Left lung (tissue), 10 donors: Measurements from ENCODE around the gene ABCC5. TPM values are rescaled to one million over a fixed set of nuclear protein-coding genes. Genes with fewer than 3 reads are reported as not detected.

ENCODE experiments used
- ATAC-seq: fragments of 200-7000 bp; cut with Tn5 transposase; one replicate; pipeline ENCODE4 v1.9.1; 2020; ENCODE audit warnings: moderate library complexity
- DNase-seq, 4 donors: peaks; one replicate each; pipeline ENCODE4 v3.0.0-alpha.2; 2013 to 2020
- H3K27ac ChIP-seq, 2 donors: fragments of 200-600 bp; sonication (generic) in 1 of 2; one replicate each; pipeline versions ENCODE4 v1.5.0 to v1.8.0; 2020 to 2021
- H3K27me3 ChIP-seq, 2 donors: fragments of 200-600 bp; sonication (generic) in 1 of 2; one replicate each; pipeline versions ENCODE4 v1.5.0 to v1.8.0; 2020 to 2021
- H3K36me3 ChIP-seq, 2 donors: fragments of 200-600 bp; sonication (generic) in 1 of 2; one replicate each; pipeline versions ENCODE4 v1.5.0 to v1.8.0; 2020 to 2021
- H3K4me1 ChIP-seq, 2 donors: fragments of 200-600 bp; one replicate each; pipeline ENCODE4 v1.8.0; 2021
- H3K4me3 ChIP-seq, 2 donors: fragments of 200-600 bp; sonication (generic) in 1 of 2; one replicate each; pipeline versions ENCODE4 v1.5.0 to v1.8.0; 2020 to 2021; ENCODE audit warnings: mild to moderate bottlenecking in 1 of 2
- H3K9me3 ChIP-seq, 2 donors: fragments of 200-600 bp; sonication (generic) in 1 of 2; one replicate each; pipeline versions ENCODE4 v1.5.0 to v1.8.0; 2020 to 2021
- intact Hi-C, 2 donors: fragments of 100-400 bp; cut with DNase I; formaldehyde crosslinking; loops; one replicate each; pipeline versions ENCODE4 v1.11.2 to v1.14.2; 2022
- polyA plus RNA-seq, 6 donors: library from polyadenylated mRNA; unstranded; fragments of 120-200 nt; gene quantifications; one replicate each; pipeline ENCODE4 v1.2.1, GENCODE V29; 2013; ENCODE audit not compliant: insufficient read length in 6 of 6
- total RNA-seq, 2 donors: library from RNA; stranded (reverse); fragmentation: NEBNext Ultra II Directional; extraction: Animal tissue kit (Norgen Biotek cat#: 25700); gene quantifications; one replicate each; pipeline ENCODE4 v1.2.1, GENCODE V29; 2021
- TF ChIP-seq, protein P1 (sequence below), 2 donors: fragments of 200-600 bp; sonication (generic) in 1 of 2; IDR thresholded peaks; one replicate each; pipeline versions ENCODE4 v1.5.0 to v1.8.0; 2021; ENCODE audit warnings: antibody characterized with exemption in 2 of 2
- donor health status: DM: no; HTN: yes; CAD: no.
- donor health status: DM: no; HTN: no; CAD: no.

ABCC5 gene
- total and polyA plus RNA-seq, 8 donors = 37.7 to 96.4 (median 78.1) TPM

- intact Hi-C loops = no loop called here
- H3K36me3 ChIP-seq = peaks cover 0 to 70% of the 10 kb centered on the region in 2 donors
- no peak overlapping the region for H3K27ac ChIP-seq
- DNase-seq (no peak), ATAC-seq (no peak)
- H3K4me3 ChIP-seq = no peak overlapping the region
- H3K9me3 ChIP-seq = no peaks in the 10 kb centered on the region
- no peaks in the 10 kb centered on the region for H3K27me3 ChIP-seq
- TF ChIP-seq, protein P1, sequence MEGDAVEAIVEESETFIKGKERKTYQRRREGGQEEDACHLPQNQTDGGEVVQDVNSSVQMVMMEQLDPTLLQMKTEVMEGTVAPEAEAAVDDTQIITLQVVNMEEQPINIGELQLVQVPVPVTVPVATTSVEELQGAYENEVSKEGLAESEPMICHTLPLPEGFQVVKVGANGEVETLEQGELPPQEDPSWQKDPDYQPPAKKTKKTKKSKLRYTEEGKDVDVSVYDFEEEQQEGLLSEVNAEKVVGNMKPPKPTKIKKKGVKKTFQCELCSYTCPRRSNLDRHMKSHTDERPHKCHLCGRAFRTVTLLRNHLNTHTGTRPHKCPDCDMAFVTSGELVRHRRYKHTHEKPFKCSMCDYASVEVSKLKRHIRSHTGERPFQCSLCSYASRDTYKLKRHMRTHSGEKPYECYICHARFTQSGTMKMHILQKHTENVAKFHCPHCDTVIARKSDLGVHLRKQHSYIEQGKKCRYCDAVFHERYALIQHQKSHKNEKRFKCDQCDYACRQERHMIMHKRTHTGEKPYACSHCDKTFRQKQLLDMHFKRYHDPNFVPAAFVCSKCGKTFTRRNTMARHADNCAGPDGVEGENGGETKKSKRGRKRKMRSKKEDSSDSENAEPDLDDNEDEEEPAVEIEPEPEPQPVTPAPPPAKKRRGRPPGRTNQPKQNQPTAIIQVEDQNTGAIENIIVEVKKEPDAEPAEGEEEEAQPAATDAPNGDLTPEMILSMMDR (IDR thresholded peaks at IDR 0.05) = no peak
- no peaks in the 10 kb centered on the region for H3K4me1 ChIP-seq
These were observed 90.6 kb downstream of the ABCC5 start for GRCh38 chr3:183927059-183927458.

- Histone ChIP-seq H3K27ac (no peak overlapping the region), H3K36me3 (peaks cover 0 to 88% of the 10 kb centered on the region in 2 donors), H3K4me1 (no peaks in the 10 kb centered on the region), H3K9me3 (no peaks in the 10 kb centered on the region), H3K27me3 (no peaks in the 10 kb centered on the region), H3K4me3 (no peak overlapping the region)
- intact Hi-C loops = no loop called here
- TF ChIP-seq, protein P1 (IDR thresholded peaks at IDR 0.05) = no peak
- DNase-seq (no peak), ATAC-seq (no peak)
These were observed 92.7 kb downstream of the ABCC5 start for GRCh38 chr3:183924956-183925355.

GRCh38 chr3:183924543-183924942, 93.1 kb downstream of the ABCC5 start:
- H3K4me3 ChIP-seq = no peak overlapping the region
- H3K27ac ChIP-seq = no peak overlapping the region
- intact Hi-C loops = no loop called here
- H3K27me3 ChIP-seq = no peaks in the 10 kb centered on the region
- peaks cover 0 to 92% of the 10 kb centered on the region in 2 donors for H3K36me3 ChIP-seq
- no peaks in the 10 kb centered on the region for H3K9me3 ChIP-seq
- ATAC-seq = no peak
- H3K4me1 ChIP-seq = no peaks in the 10 kb centered on the region
- TF ChIP-seq, protein P1 (IDR thresholded peaks at IDR 0.05) = no peak
- no peak for DNase-seq

GRCh38 chr3:183922421-183922820, 95.3 kb downstream of the ABCC5 start:
- no peak for DNase-seq
- ATAC-seq = no peak
- H3K4me1 ChIP-seq = no peaks in the 10 kb centered on the region
- H3K36me3 ChIP-seq = peaks cover 0 to 73% of the 10 kb centered on the region in 2 donors
- no peak overlapping the region for H3K27ac ChIP-seq
- intact Hi-C loops = no loop called here
- H3K4me3 ChIP-seq = no peak overlapping the region
- H3K27me3 ChIP-seq = no peaks in the 10 kb centered on the region
- H3K9me3 ChIP-seq = no peaks in the 10 kb centered on the region
- TF ChIP-seq, protein P1 (IDR thresholded peaks at IDR 0.05) = no peak

DNA sequence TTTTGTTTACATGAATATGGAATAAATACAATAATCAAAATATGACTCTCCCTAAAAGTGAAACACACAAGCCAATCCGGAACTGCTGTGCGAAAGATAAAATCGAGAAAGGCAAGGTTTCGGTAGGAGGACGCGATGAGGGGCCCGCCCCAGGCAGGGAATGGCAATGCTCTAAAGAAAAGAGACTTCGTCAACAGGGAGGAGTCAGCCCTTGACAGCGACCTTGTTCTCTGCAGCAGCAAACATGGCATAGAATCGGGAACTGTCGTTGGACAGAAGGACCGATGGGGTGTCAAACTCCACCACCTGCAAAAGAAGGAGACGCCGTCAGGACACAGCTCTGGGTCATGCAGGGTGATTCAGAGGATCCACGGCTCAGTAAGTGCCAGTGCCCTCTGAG, 96.6 kb downstream of the ABCC5 start:
- no peaks in the 10 kb centered on the region for H3K9me3 ChIP-seq
- intact Hi-C loops = no loop called here
- no peaks in the 10 kb centered on the region for H3K4me1 ChIP-seq
- DNase-seq (no peak), ATAC-seq (no peak)
- H3K4me3 ChIP-seq = no peak overlapping the region
- TF ChIP-seq, protein P1 (IDR thresholded peaks at IDR 0.05) = no peak
- H3K36me3 ChIP-seq = peaks cover 0 to 60% of the 10 kb centered on the region in 2 donors
- no peak overlapping the region for H3K27ac ChIP-seq
- H3K27me3 ChIP-seq = no peaks in the 10 kb centered on the region
